IMR-90 (cell line): ENCODE measurements around the gene TRMT2A. TPM values are rescaled to one million over a fixed set of nuclear protein-coding genes. Genes with fewer than 3 reads are reported as not detected.
A peak's percentile ranks its signal among the peaks of the same experiment; 100 is the strongest.

Source experiments
- ATAC-seq: fragments of 200-7000 bp; cut with Tn5 transposase; 2 replicates; pipeline ENCODE4 v1.9.1; 2020; ENCODE audit warnings: low read depth, mild to moderate bottlenecking, moderate library complexity
- BruUV-seq: library from RNA; stranded (reverse); fragments of 400-500 nt; replicated peaks from 2 replicates; lab custom pipeline; 2021; lab: Mats Ljungman, UMichigan
- CTCF ChIA-PET: fragments of 300-600 bp; formaldehyde crosslinking; extraction: SDS; loops from one replicate; lab custom pipeline; 2021; ENCODE audit warnings: antibody characterized with exemption; lab: Yijun Ruan, JAX
- POLR2A ChIA-PET: fragments of 300-600 bp; sonication (Branson Sonifier 250); formaldehyde crosslinking; loops from one replicate; lab custom pipeline; 2022; ENCODE audit warnings: antibody characterized with exemption; ENCODE audit not compliant: unreplicated experiment; lab: Charles Lee
- DNase-seq: peaks from one replicate; pipeline ENCODE4 v3.0.0; 2013
- H2AFZ ChIP-seq: replicated peaks from 2 replicates; pipeline ENCODE3; 2013; ENCODE audit warnings: low read length, mild to moderate bottlenecking; ENCODE audit not compliant: poor library complexity
- H2AK5ac ChIP-seq: 2 replicates; pipeline ENCODE4 v1.6.1; 2013; ENCODE audit warnings: low read depth, low read length, inconsistent platforms
- H2AK9ac ChIP-seq: replicated peaks from 2 replicates; pipeline ENCODE3; 2013; ENCODE audit warnings: mild to moderate bottlenecking, low read depth, low read length, moderate library complexity; ENCODE audit not compliant: poor library complexity
- H2BK120ac ChIP-seq: 2 replicates; pipeline ENCODE4 v1.6.1; 2013; ENCODE audit warnings: low read depth, low read length, inconsistent platforms
- H2BK15ac ChIP-seq: 3 replicates; pipeline ENCODE4 v1.6.1; 2013; ENCODE audit warnings: low read depth, low read length, inconsistent platforms
- H2BK20ac ChIP-seq: 2 replicates; pipeline ENCODE4 v1.6.1; 2013; ENCODE audit warnings: low read depth, mild to moderate bottlenecking, inconsistent platforms, low read length, moderate library complexity
- H2BK5ac ChIP-seq: 2 replicates; pipeline ENCODE4 v1.6.1; 2013; ENCODE audit warnings: mild to moderate bottlenecking, low read depth, low read length, inconsistent platforms; ENCODE audit not compliant: poor library complexity, severe bottlenecking
- H3K14ac ChIP-seq: replicated peaks from 2 replicates; pipeline ENCODE4 v1.6.1; 2013; ENCODE audit warnings: low read depth, low read length, inconsistent platforms
- H3K18ac ChIP-seq: 2 replicates; pipeline ENCODE4 v1.6.1; 2013; ENCODE audit warnings: low read depth, low read length, control low read depth
- H3K23ac ChIP-seq: 2 replicates; pipeline ENCODE4 v1.6.1; 2013; ENCODE audit warnings: low read depth, low read length, inconsistent platforms
- H3K27ac ChIP-seq: 2 replicates; pipeline ENCODE4 v1.5.1; 2013; ENCODE audit warnings: mild to moderate bottlenecking, control low read depth, low read length; ENCODE audit not compliant: insufficient read depth
- H3K27me3 ChIP-seq: 2 replicates; pipeline ENCODE4 v1.6.1; 2013; ENCODE audit warnings: low read length; ENCODE audit not compliant: control insufficient read depth, insufficient read depth
- H3K36me3 ChIP-seq: 2 replicates; pipeline ENCODE4 v1.6.1; 2013; ENCODE audit warnings: low read length, mixed read lengths; ENCODE audit not compliant: control insufficient read depth, insufficient read depth
- H3K4ac ChIP-seq: 2 replicates; pipeline ENCODE4 v1.6.1; 2013; ENCODE audit warnings: low read depth, low read length, inconsistent platforms
- H3K4me1 ChIP-seq: 2 replicates; pipeline ENCODE4 v1.6.1; 2013; ENCODE audit warnings: low read length, mixed read lengths; ENCODE audit not compliant: control insufficient read depth, insufficient read depth
- H3K4me2 ChIP-seq: 2 replicates; pipeline ENCODE4 v1.6.1; 2013; ENCODE audit warnings: low read depth, mild to moderate bottlenecking, control low read depth, low read length, moderate library complexity
- H3K4me3 ChIP-seq: 2 replicates; pipeline ENCODE4 v1.5.1; 2013; ENCODE audit warnings: low read depth, mild to moderate bottlenecking, control low read depth, low read length, moderate library complexity; ENCODE audit not compliant: insufficient read depth
- H3K56ac ChIP-seq: 2 replicates; pipeline ENCODE4 v1.6.1; 2013; ENCODE audit warnings: low read length, inconsistent platforms; ENCODE audit not compliant: insufficient read depth; ENCODE audit errors: extremely low read depth
- H3K79me1 ChIP-seq, 2 experiments: 2 replicates each; pipeline ENCODE4 v1.6.1; 2013; ENCODE audit warnings: low read length in 2 of 2, inconsistent platforms in 1 of 2, low read depth in 1 of 2
- H3K9ac ChIP-seq: 2 replicates; pipeline ENCODE4 v1.6.1; 2013; ENCODE audit warnings: low read depth, low read length, control low read depth
- H3K9me1 ChIP-seq: 2 replicates; pipeline ENCODE4 v1.6.1; 2013; ENCODE audit warnings: low read length, inconsistent platforms; ENCODE audit not compliant: insufficient read depth
- H3K9me3 ChIP-seq: 2 replicates; pipeline ENCODE4 v1.6.1; 2013; ENCODE audit warnings: low read length; ENCODE audit not compliant: control insufficient read depth, insufficient read depth
- H4K20me1 ChIP-seq: 2 replicates; pipeline ENCODE4 v1.6.1; 2013; ENCODE audit warnings: low read length, inconsistent platforms; ENCODE audit not compliant: insufficient read depth
- H4K5ac ChIP-seq: 2 replicates; pipeline ENCODE4 v1.6.1; 2013; ENCODE audit warnings: mild to moderate bottlenecking, low read depth, low read length, control low read depth
- H4K8ac ChIP-seq, 2 experiments: 2 replicates each; pipeline ENCODE4 v1.6.1; 2013; ENCODE audit warnings: low read depth in 2 of 2, low read length in 2 of 2, control low read depth in 1 of 2, inconsistent platforms in 1 of 2
- H4K91ac ChIP-seq: 2 replicates; pipeline ENCODE4 v1.6.1; 2013; ENCODE audit warnings: low read depth, low read length, inconsistent platforms; ENCODE audit not compliant: insufficient read depth
- BHLHE40 ChIP-seq: fragments of 150-350 bp; IDR thresholded peaks from 2 replicates; pipeline ENCODE4 v1.6.1; 2016; ENCODE audit warnings: mild to moderate bottlenecking, low read depth, low read length
- CEBPB ChIP-seq: IDR thresholded peaks from 2 replicates; pipeline ENCODE4 v1.6.1; 2012; ENCODE audit warnings: low read depth, low read length, improper control_type of control experiment
- CHD1 ChIP-seq: IDR thresholded peaks from 2 replicates; pipeline ENCODE4 v1.6.1; 2012; ENCODE audit warnings: low read depth, low read length, improper control_type of control experiment
- FOS ChIP-seq: fragments of 150-350 bp; IDR thresholded peaks from 2 replicates; pipeline ENCODE4 v1.6.1; 2016; ENCODE audit warnings: low read depth, low read length
- MAFK ChIP-seq: IDR thresholded peaks from 2 replicates; pipeline ENCODE4 v1.6.1; 2012; ENCODE audit warnings: low read depth, low read length, improper control_type of control experiment
- MAZ ChIP-seq: IDR thresholded peaks from 2 replicates; pipeline ENCODE4 v1.6.1; 2012; ENCODE audit warnings: low read depth, mild to moderate bottlenecking, low read length, improper control_type of control experiment, moderate library complexity, borderline replicate concordance
- MXI1 ChIP-seq: IDR thresholded peaks from 2 replicates; pipeline ENCODE4 v1.6.1; 2012; ENCODE audit warnings: low read depth, mild to moderate bottlenecking, low read length, moderate library complexity, borderline replicate concordance
- POLR2A ChIP-seq: IDR thresholded peaks from 2 replicates; pipeline ENCODE4 v1.6.1; 2012; ENCODE audit warnings: mild to moderate bottlenecking, low read depth, low read length
- RAD21 ChIP-seq: IDR thresholded peaks from 2 replicates; pipeline ENCODE4 v1.6.1; 2012; ENCODE audit warnings: low read length, improper control_type of control experiment
- USF2 ChIP-seq: fragments of 150-350 bp; IDR thresholded peaks from 2 replicates; pipeline ENCODE4 v1.6.1; 2017; ENCODE audit warnings: mild to moderate bottlenecking, antibody characterized with exemption, low read length, low read depth
- WGBS, 2 experiments: methylation state at CpG; one replicate each; pipeline versions ENCODE4 v1.1.5 to v1.1.7; 2013; ENCODE audit warnings: missing lambda C conversion rate in 2 of 2; ENCODE audit not compliant: insufficient read length in 1 of 2; ENCODE audit errors: extremely low coverage in 2 of 2; 5-methylcytosine and 5-hydroxymethylcytosine counted together
- dilution Hi-C: fragments of 300-500 bp; cut with HindIII; formaldehyde crosslinking; loops from one replicate; pipeline ENCODE4 v1.14.3; 2018; ENCODE audit warnings: low sequenced_read_pairs; ENCODE audit not compliant: unreplicated experiment
- in situ Hi-C: fragments of 300-500 bp; cut with MboI; formaldehyde crosslinking; loops from 3 replicates; pipeline ENCODE4 v1.14.3; 2019; ENCODE audit warnings: low sequenced_read_pairs, inconsistent platforms, mixed read lengths
- intact Hi-C: fragments of 100-400 bp; cut with micrococcal nuclease; formaldehyde crosslinking; loops from 2 replicates; pipeline ENCODE4 v1.10.0; 2022
- polyA plus RNA-seq, 3 experiments: library from polyadenylated mRNA; depleted of rRNA; stranded (reverse); fragments of >200 nt; gene quantifications; 2 replicates each; pipeline ENCODE4 v1.2.3, GENCODE V29; 2012; ENCODE audit warnings: low replicate concordance in 1 of 3
- total RNA-seq: library from RNA; depleted of rRNA; stranded (reverse); fragments of >200 nt; gene quantifications from 2 replicates; pipeline ENCODE4 v1.2.3, GENCODE V29; 2012

TRMT2A gene
- total and polyA plus RNA-seq, 2 of the 4 experiments (the other 2 are of a cell fraction) = 22.0 to 39.1 TPM

GRCh38 chr22:20142711-20143621, 25.9 kb upstream of the TRMT2A start (continued):
- TF ChIP-seq FOS (no peak), RAD21 (no peak), POLR2A (no peak)

GRCh38 chr22:20141186-20142077, 24.4 kb upstream of the TRMT2A start:
- Histone ChIP-seq H4K20me1 (peaks cover 46% of the 10 kb centered on the region), H3K56ac (0 out of 2 replicates have a peak overlapping the region, but pooled peaks have one; percentile 21), H3K9me1 (peaks cover 15% of the 10 kb centered on the region), H3K4me2 (peak overlapping the region; percentile 47; the same call in 1 of the 2 replicates), H2AFZ (peak overlapping the region; percentile 58), H2BK20ac (peak overlapping the region; percentile 46), H4K91ac (peak overlapping the region; percentile 66), H3K14ac (peak overlapping the region; percentile 30), H3K79me1 (peaks cover 14 to 69% of the 10 kb centered on the region in 2 experiments; a peak in 3 of 4 replicates), H4K5ac (peak overlapping the region; percentile 87; the same call in 1 of the 2 replicates), H3K9me3 (no peaks in the 10 kb centered on the region), H4K8ac (peak overlapping the region in 1 of 2 experiments; percentile 74; a peak in 3 of 4 replicates), H2AK5ac (peak overlapping the region; percentile 95), H3K4me3 (no peak overlapping the region), H3K23ac (peak overlapping the region; percentile 75), H2BK120ac (peak overlapping the region; percentile 46), H2BK5ac (peak overlapping the region; percentile 97), H3K9ac (no peak overlapping the region; the same call in 1 of the 2 replicates), H3K36me3 (peaks cover 17% of the 10 kb centered on the region), H2BK15ac (peak overlapping the region; percentile 78; the same call in 1 of the 3 replicates), H3K27me3 (no peaks in the 10 kb centered on the region), H3K27ac (peak overlapping the region; percentile 88), H3K4ac (peak overlapping the region; percentile 68), H3K4me1 (peaks cover 22% of the 10 kb centered on the region), H3K18ac (peak overlapping the region; percentile 87), H2AK9ac (peak overlapping the region; percentile 87)
- ATAC-seq (peak; percentile 89), DNase-seq (peak; percentile 82)
- ChIA-PET CTCF (no interaction called here), POLR2A (no interaction called here)
- dilution Hi-C loops = no loop called here
- no TSS peak for BruUV-seq
- in situ Hi-C loops = no loop called here
- 51% methylated on average over 3 of the region's 22 CpGs; no CpG with 5 or more reads in 1 of the 2 experiments for WGBS, 2 experiments
- TF ChIP-seq BHLHE40 = peak; percentile 19; the same call in 1 of the 2 replicates
- peak; percentile 26; the same call in 1 of the 2 replicates for TF ChIP-seq MXI1
- TF ChIP-seq FOS = peak; percentile 37
- TF ChIP-seq MAFK = peak; percentile 21; the same call in 1 of the 2 replicates
- peak; percentile 61; the same call in 1 of the 2 replicates for TF ChIP-seq MAZ
- no peak for TF ChIP-seq CHD1
- TF ChIP-seq USF2 = no peak
- peak; percentile 35; the same call in 1 of the 2 replicates for TF ChIP-seq CEBPB
- no peak for TF ChIP-seq POLR2A
- intact Hi-C loops = no loop called here
